ENCODE data around the gene PPIL6.
A peak's percentile ranks its signal among the peaks of the same experiment; 100 is the strongest.

Gene PPIL6

DNA sequence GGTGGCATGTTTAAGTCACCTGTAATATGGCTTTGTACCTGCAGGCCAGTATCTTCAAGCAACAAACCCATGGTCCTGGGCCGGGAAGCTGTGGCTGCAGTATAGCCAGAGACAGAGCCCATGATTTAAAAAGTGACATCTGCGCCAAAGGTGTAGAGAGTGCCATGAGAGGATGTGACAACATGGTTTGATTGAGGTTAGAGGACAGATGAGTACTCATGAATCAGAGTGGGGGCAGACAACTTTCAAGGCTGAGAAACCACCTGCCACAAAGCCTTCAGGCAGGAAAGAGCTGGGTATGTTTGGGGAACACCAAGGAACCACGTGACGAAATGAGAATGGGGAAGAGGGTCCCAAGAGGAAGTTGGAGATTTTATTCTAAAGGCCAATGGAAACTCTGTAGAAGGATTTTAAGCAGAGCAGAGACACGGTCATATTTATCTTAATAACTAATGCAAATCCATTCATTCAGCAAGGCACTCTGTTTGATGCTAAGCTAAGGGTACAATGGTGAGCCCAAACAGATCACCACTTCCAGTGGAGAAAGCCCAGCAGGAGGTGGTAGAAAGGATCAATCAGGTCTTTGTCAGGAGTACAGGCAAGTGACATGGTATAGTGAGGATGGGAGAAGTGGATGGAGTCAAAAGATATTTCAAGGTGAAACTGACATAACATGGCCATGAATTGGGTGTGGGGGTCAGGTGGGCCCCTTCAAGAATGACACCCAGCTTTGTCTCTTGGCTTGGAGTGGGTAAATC lies 18.5 kb upstream of the PPIL6 start:
- in situ Hi-C loops (cut with MboI; ENCODE audit: low sequenced_read_pairs, unreplicated experiment), result no loop called here
- TF ChIP-seq, protein P1, sequence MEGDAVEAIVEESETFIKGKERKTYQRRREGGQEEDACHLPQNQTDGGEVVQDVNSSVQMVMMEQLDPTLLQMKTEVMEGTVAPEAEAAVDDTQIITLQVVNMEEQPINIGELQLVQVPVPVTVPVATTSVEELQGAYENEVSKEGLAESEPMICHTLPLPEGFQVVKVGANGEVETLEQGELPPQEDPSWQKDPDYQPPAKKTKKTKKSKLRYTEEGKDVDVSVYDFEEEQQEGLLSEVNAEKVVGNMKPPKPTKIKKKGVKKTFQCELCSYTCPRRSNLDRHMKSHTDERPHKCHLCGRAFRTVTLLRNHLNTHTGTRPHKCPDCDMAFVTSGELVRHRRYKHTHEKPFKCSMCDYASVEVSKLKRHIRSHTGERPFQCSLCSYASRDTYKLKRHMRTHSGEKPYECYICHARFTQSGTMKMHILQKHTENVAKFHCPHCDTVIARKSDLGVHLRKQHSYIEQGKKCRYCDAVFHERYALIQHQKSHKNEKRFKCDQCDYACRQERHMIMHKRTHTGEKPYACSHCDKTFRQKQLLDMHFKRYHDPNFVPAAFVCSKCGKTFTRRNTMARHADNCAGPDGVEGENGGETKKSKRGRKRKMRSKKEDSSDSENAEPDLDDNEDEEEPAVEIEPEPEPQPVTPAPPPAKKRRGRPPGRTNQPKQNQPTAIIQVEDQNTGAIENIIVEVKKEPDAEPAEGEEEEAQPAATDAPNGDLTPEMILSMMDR (IDR thresholded peaks at IDR 0.05; ENCODE audit: borderline replicate concordance, control extremely low read depth, extremely low read depth, insufficient read depth, missing control alignments), result no peak
- peak; percentile 59 for DNase-seq (ENCODE audit: low spot score)

GRCh38 chr6:109457562-109457996 lies 17.2 kb upstream of the PPIL6 start:
- in situ Hi-C loops (cut with MboI; ENCODE audit: low sequenced_read_pairs, unreplicated experiment), result no loop called here
- TF ChIP-seq, protein P1 (IDR thresholded peaks at IDR 0.05; ENCODE audit: borderline replicate concordance, control extremely low read depth, extremely low read depth, insufficient read depth, missing control alignments), result no peak
- no peak for DNase-seq (ENCODE audit: low spot score)

- in situ Hi-C loops (cut with MboI; ENCODE audit: low sequenced_read_pairs, unreplicated experiment), result no loop called here
- TF ChIP-seq, protein P1 (IDR thresholded peaks at IDR 0.05; ENCODE audit: borderline replicate concordance, control extremely low read depth, extremely low read depth, insufficient read depth, missing control alignments), result no peak
- no peak for DNase-seq (ENCODE audit: low spot score)
Observed at GRCh38 chr6:109456710-109457561, 16.5 kb upstream of the PPIL6 start.

DNA sequence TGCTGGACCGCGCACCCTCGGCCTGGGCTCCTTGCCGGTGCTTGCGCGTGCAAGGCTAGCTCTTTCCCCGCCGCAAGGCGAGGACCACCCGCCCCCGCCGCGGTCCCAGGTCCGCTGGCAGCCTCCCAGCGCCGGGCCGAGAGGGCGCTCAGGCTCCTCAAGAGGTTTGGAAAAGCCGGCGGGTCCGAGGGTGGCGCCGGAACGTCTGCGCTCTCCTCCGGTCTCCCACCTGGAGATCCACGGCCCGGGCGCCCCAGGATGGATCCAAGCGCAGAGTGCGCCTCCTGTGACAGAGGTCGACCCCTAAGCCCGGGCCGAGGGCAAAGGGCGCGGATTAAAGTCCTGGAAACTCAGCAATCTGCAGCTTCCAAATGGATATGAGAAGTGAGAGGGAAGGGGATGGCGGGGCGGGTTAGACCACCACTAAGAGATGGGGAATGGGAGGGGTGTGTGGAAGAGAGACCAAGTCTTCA lies 15.7 kb upstream of the PPIL6 start:
- DNase-seq (ENCODE audit: low spot score), result no peak
- TF ChIP-seq, protein P1 (IDR thresholded peaks at IDR 0.05; ENCODE audit: borderline replicate concordance, control extremely low read depth, extremely low read depth, insufficient read depth, missing control alignments), result no peak
- in situ Hi-C loops (cut with MboI; ENCODE audit: low sequenced_read_pairs, unreplicated experiment), result no loop called here

DNA sequence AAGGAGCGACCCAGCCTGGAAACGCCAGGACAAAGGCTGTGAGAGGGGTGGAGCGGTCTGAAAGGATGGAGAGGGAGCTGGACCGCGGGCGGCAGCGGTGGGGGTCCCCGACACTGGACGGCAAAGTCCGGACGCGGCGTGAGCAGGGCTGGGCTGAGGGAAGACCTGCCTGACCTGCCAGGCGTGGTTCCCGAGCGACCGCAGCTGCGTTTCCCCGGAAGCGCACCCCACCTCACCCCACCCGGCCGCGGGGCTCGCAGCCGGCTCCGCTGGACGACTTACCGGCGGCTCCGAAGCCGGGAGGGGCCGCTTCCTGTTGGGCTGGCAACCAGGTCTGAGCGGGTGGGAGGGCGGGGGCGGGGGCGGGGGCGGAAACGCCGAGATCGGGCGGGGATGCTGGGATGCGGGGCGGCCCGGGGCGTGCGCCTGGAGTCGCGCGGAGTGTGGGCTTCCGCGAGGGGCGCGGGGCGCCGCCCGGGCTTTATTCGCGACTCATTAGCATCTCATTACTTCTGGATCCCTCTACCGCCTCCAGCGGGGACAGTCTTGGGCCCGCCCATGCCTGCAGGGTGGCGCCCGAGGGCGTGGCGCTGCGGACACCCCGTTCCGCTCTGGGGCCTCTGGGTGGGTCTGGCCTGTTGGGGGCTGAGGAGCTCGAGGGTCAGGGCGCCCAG lies 15.1 kb upstream of the PPIL6 start, which contains the start of gene MICAL1:
Gene MICAL1 (minus strand): TSS at position 336 of the 674 bp plus-strand sequence. CDS start 1,576 bp downstream, outside the sequence.
- in situ Hi-C loops (cut with MboI; ENCODE audit: low sequenced_read_pairs, unreplicated experiment), result no loop called here
- peak; percentile 85 for DNase-seq (ENCODE audit: low spot score)
- TF ChIP-seq, protein P1 (IDR thresholded peaks at IDR 0.05; ENCODE audit: borderline replicate concordance, control extremely low read depth, extremely low read depth, insufficient read depth, missing control alignments), result peak; percentile 9
